Esophagus squamous epithelium (tissue), 5 donors: ENCODE data around the gene AIF1L. TPM values are rescaled to one million over a fixed set of nuclear protein-coding genes. Genes with fewer than 3 reads are reported as not detected.

Experiments used
- DNase-seq: peaks from one replicate; lab custom pipeline; 2025; lab: John Stamatoyannopoulos, UW
- H3K27ac ChIP-seq, 4 donors: fragments of 200-600 bp; sonication (generic); one replicate each; pipeline ENCODE4 v1.5.1; 2016 to 2019; ENCODE audit warnings: mild to moderate bottlenecking in 1 of 4
- H3K27me3 ChIP-seq, 4 donors: fragments of 200-600 bp; sonication (generic); 1 replicate in 3 of 4; 2 replicates in 1 of 4; pipeline versions ENCODE4 v1.5.1 to v1.6.0; 2017 to 2021; ENCODE audit warnings: antibody characterized with exemption in 1 of 4
- H3K36me3 ChIP-seq, 3 donors: fragments of 200-600 bp; sonication (generic); one replicate each; pipeline ENCODE4 v1.5.1; 2016 to 2019
- H3K4me1 ChIP-seq, 3 donors: fragments of 200-600 bp; sonication (generic); one replicate each; pipeline ENCODE4 v1.5.1; 2017 to 2019
- H3K4me3 ChIP-seq, 4 donors: fragments of 200-600 bp; sonication (generic); 1 replicate in 3 of 4; 2 replicates in 1 of 4; pipeline ENCODE4 v1.5.1; 2016 to 2019; ENCODE audit warnings: mild to moderate bottlenecking in 2 of 4, moderate library complexity in 1 of 4
- H3K9me3 ChIP-seq, 3 donors: fragments of 200-600 bp; sonication (generic); one replicate each; pipeline ENCODE4 v1.5.1; 2016 to 2019
- POLR2A ChIP-seq, 4 donors: fragments of 450-650 bp; IDR thresholded peaks; one replicate each; pipeline ENCODE4 v1.6.1; 2017; ENCODE audit warnings: antibody characterized with exemption in 4 of 4, mild to moderate bottlenecking in 4 of 4, moderate library complexity in 3 of 4
- WGBS, 2 donors: methylation state at CpG; one replicate each; pipeline ENCODE4 v1.1.5; 2018; 5-methylcytosine and 5-hydroxymethylcytosine counted together
- intact Hi-C: fragments of 100-400 bp; cut with DNase I; formaldehyde crosslinking; loops from one replicate; pipeline ENCODE4 v1.15.0; 2022
- total RNA-seq, 4 donors: library from RNA; depleted of rRNA; stranded (reverse); fragments of >200 nt; gene quantifications; one replicate each; pipeline ENCODE4 v1.1.0, GENCODE V29; 2016
- TF ChIP-seq, protein P1 (sequence below), 6 experiments: fragments of 450-650 bp in 4 of 6; fragments of 200-600 bp in 2 of 6; sonication (generic) in 2 of 6; IDR thresholded peaks; one replicate each; pipeline ENCODE4 v1.5.1; 2016 to 2019; ENCODE audit warnings: antibody characterized with exemption in 6 of 6, mild to moderate bottlenecking in 4 of 6, moderate library complexity in 4 of 6
- donor health status: DM: yes; HTN: yes; CAD: no.

Gene AIF1L
- total RNA-seq, 4 donors from 2014 or later = 30.4 to 71.6 (median 38.3) TPM

DNA sequence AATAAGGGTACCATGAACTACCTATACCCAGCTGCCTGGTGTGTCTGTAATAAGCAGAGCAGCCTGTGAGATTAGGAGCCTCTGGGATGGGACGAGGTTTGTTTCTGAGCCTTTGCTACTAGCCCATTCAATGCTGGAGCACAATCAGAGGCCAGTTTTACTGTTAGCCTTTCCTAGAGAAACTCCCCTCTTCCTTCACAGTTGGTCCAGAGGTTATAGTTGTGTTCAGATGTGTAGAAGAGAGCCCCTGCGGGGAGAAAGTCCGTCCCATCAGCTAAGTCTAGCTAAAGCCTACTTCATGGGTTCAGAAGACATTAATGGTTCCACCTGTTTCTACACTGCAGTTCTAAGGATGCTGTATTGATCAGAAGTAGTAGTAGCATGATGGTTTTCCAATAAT lies 45.8 kb downstream of the AIF1L start:
- no peak overlapping the region for H3K4me3 ChIP-seq
- no peaks in the 10 kb centered on the region for H3K4me1 ChIP-seq
- H3K27me3 ChIP-seq = no peaks in the 10 kb centered on the region
- no peak for TF ChIP-seq POLR2A (IDR thresholded peaks at IDR 0.05)
- TF ChIP-seq, protein P1, sequence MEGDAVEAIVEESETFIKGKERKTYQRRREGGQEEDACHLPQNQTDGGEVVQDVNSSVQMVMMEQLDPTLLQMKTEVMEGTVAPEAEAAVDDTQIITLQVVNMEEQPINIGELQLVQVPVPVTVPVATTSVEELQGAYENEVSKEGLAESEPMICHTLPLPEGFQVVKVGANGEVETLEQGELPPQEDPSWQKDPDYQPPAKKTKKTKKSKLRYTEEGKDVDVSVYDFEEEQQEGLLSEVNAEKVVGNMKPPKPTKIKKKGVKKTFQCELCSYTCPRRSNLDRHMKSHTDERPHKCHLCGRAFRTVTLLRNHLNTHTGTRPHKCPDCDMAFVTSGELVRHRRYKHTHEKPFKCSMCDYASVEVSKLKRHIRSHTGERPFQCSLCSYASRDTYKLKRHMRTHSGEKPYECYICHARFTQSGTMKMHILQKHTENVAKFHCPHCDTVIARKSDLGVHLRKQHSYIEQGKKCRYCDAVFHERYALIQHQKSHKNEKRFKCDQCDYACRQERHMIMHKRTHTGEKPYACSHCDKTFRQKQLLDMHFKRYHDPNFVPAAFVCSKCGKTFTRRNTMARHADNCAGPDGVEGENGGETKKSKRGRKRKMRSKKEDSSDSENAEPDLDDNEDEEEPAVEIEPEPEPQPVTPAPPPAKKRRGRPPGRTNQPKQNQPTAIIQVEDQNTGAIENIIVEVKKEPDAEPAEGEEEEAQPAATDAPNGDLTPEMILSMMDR (IDR thresholded peaks at IDR 0.05) = no peak
- H3K9me3 ChIP-seq = no peaks in the 10 kb centered on the region
- H3K36me3 ChIP-seq = peaks cover 4 to 99% (median 69%) of the 10 kb centered on the region in 3 donors
- intact Hi-C loops = no loop called here
- DNase-seq = no peak
- H3K27ac ChIP-seq = no peak overlapping the region
- WGBS, 2 donors = 83 to 100% methylated on average over 3 of the region's 3 CpGs

GRCh38 chr9:131144201-131144600 lies 47.9 kb downstream of the AIF1L start:
- intact Hi-C loops = no loop called here
- Histone ChIP-seq H3K4me1 (no peaks in the 10 kb centered on the region), H3K27me3 (no peaks in the 10 kb centered on the region), H3K9me3 (no peaks in the 10 kb centered on the region), H3K27ac (no peak overlapping the region), H3K4me3 (no peak overlapping the region), H3K36me3 (peaks cover 10 to 99% (median 62%) of the 10 kb centered on the region in 3 donors)
- DNase-seq = no peak
- 71 to 84% methylated on average over 3 of the region's 3 CpGs for WGBS, 2 donors
- TF ChIP-seq, protein P1 (IDR thresholded peaks at IDR 0.05) = no peak
- TF ChIP-seq POLR2A (IDR thresholded peaks at IDR 0.05) = no peak

- no peak overlapping the region for H3K27ac ChIP-seq
- no peaks in the 10 kb centered on the region for H3K9me3 ChIP-seq
- H3K4me3 ChIP-seq = no peak overlapping the region
- no peak for TF ChIP-seq POLR2A (IDR thresholded peaks at IDR 0.05)
- TF ChIP-seq, protein P1 (IDR thresholded peaks at IDR 0.05) = no peak
- H3K4me1 ChIP-seq = no peaks in the 10 kb centered on the region
- peaks cover 10 to 99% (median 62%) of the 10 kb centered on the region in 3 donors for H3K36me3 ChIP-seq
- 64 to 70% methylated on average over 2 of the region's 2 CpGs for WGBS, 2 donors
- H3K27me3 ChIP-seq = no peaks in the 10 kb centered on the region
- intact Hi-C loops = no loop called here
- DNase-seq = no peak
Measured at GRCh38 chr9:131145245-131145644, 48.9 kb downstream of the AIF1L start.

GRCh38 chr9:131146186-131146585 lies 49.9 kb downstream of the AIF1L start:
- H3K9me3 ChIP-seq = no peaks in the 10 kb centered on the region
- H3K36me3 ChIP-seq = peaks cover 10 to 99% (median 68%) of the 10 kb centered on the region in 3 donors
- intact Hi-C loops = no loop called here

DNA sequence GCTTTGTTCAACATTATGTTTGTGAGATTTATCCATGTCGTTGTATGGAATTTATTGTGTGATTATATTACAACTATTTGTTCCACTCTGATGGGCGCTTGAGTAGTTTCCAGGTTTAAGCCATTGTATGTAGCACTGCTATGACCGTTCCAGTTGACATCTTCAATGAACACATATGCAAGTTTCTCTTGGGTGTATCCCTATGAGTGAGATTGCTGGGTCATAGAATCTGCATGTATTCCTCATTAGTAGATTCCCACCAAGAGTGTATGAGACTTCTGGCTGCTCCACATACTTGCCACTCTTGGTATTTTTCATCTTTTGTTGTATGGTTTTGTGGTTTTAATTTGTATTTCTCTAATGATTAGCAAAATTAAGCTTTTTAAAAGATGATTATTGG lies 51.9 kb downstream of the AIF1L start:
- no peaks in the 10 kb centered on the region for H3K4me1 ChIP-seq
- no peaks in the 10 kb centered on the region for H3K9me3 ChIP-seq
- whole genome bisulfite sequencing, 2 donors = 84 to 87% methylated on average over 3 of the region's 3 CpGs
- no peaks in the 10 kb centered on the region for H3K27me3 ChIP-seq
- intact Hi-C loops = no loop called here
- DNase-seq = no peak
- H3K4me3 ChIP-seq = no peak overlapping the region
- H3K27ac ChIP-seq = no peak overlapping the region
- no peak for TF ChIP-seq POLR2A (IDR thresholded peaks at IDR 0.05)
- TF ChIP-seq, protein P1 (IDR thresholded peaks at IDR 0.05) = no peak
- H3K36me3 ChIP-seq = peaks cover 10 to 99% (median 71%) of the 10 kb centered on the region in 3 donors

More at GRCh38 chr9:131146186-131146585, 49.9 kb downstream of the AIF1L start:
- no peak for DNase-seq
- no peaks in the 10 kb centered on the region for H3K27me3 ChIP-seq
- 91 to 94% methylated on average over 4 of the region's 4 CpGs for WGBS, 2 donors
- H3K4me3 ChIP-seq = no peak overlapping the region
- H3K27ac ChIP-seq = no peak overlapping the region
- TF ChIP-seq POLR2A (IDR thresholded peaks at IDR 0.05) = no peak
- TF ChIP-seq, protein P1 (IDR thresholded peaks at IDR 0.05) = no peak
- H3K4me1 ChIP-seq = no peaks in the 10 kb centered on the region
